ENCODE data around the gene PTPRJ. TPM values are rescaled to one million over a fixed set of nuclear protein-coding genes. Genes with fewer than 3 reads are reported as not detected.

PTPRJ gene
- total and polyA plus RNA-seq, 2 donors (not counting 1 experiment from before 2014, with no cell fraction given): 5.3 to 5.8 TPM

DNA sequence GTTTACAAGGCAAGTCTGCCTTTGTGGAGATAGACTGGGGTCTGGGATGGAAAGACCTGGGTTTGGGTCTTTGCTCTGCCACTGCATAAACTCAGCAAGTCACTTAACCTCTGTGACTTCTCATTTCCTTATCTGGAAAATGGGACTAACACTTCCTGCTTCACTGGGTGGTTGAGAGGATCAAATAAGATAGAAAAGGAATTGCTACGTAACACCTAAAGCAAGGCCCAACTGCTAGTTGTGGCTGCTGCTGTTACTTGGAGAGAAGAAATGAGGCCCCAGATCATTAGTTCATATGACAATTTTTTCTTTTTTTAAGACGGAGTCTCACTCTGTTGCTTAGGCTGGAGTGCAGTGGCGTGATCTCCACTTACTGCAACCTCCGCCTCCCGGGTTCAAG lies 5.9 kb downstream of the PTPRJ start:
- no peaks in the 10 kb centered on the region for H3K9me3 ChIP-seq (ENCODE audit: control insufficient read depth, insufficient read depth, low read depth, low read length)
- no peaks in the 10 kb centered on the region for H3K27me3 ChIP-seq (ENCODE audit: control insufficient read depth, insufficient read depth, low read length)
- H3K4me3 ChIP-seq (replicated peaks in 1 of 4; ENCODE audit: control extremely low read depth in 1 of 4, insufficient read depth in 1 of 4, low read depth in 3 of 4, low read length in 4 of 4): no peak overlapping the region
- H3K4me2 ChIP-seq (ENCODE audit: extremely low read depth, insufficient read depth, low read length): no peak overlapping the region
- no peak overlapping the region for H2AFZ ChIP-seq (ENCODE audit: low read length)
- peaks cover 11% of the 10 kb centered on the region for H3K4me1 ChIP-seq (ENCODE audit: control insufficient read depth, extremely low read depth, insufficient read depth, low read length)
- no peak overlapping the region for H3K27ac ChIP-seq (ENCODE audit: insufficient read depth, low read length)
- no peaks in the 10 kb centered on the region for H4K20me1 ChIP-seq (ENCODE audit: control insufficient read depth, extremely low read depth, insufficient read depth, low read length)
- no peak for DNase-seq (ENCODE audit: low read depth in 2 of 2)
- peaks cover 43% of the 10 kb centered on the region for H3K79me2 ChIP-seq (ENCODE audit: control insufficient read depth, insufficient read depth, low read length)
- H3K9ac ChIP-seq (ENCODE audit: insufficient read depth, low read length): no peak overlapping the region
- TF ChIP-seq, protein P1, sequence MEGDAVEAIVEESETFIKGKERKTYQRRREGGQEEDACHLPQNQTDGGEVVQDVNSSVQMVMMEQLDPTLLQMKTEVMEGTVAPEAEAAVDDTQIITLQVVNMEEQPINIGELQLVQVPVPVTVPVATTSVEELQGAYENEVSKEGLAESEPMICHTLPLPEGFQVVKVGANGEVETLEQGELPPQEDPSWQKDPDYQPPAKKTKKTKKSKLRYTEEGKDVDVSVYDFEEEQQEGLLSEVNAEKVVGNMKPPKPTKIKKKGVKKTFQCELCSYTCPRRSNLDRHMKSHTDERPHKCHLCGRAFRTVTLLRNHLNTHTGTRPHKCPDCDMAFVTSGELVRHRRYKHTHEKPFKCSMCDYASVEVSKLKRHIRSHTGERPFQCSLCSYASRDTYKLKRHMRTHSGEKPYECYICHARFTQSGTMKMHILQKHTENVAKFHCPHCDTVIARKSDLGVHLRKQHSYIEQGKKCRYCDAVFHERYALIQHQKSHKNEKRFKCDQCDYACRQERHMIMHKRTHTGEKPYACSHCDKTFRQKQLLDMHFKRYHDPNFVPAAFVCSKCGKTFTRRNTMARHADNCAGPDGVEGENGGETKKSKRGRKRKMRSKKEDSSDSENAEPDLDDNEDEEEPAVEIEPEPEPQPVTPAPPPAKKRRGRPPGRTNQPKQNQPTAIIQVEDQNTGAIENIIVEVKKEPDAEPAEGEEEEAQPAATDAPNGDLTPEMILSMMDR (conservative IDR thresholded peaks at IDR 0.05 in 1 of 2, IDR thresholded peaks at IDR 0.05 in 1 of 2; ENCODE audit: low read depth in 1 of 2, low read length in 2 of 2): no peak
- no peak for TF ChIP-seq EZH2 (IDR thresholded peaks at IDR 0.05; ENCODE audit: low read length, missing control alignments)
- no peaks in the 10 kb centered on the region for H3K36me3 ChIP-seq (ENCODE audit: control insufficient read depth, insufficient read depth, low read length)

DNA sequence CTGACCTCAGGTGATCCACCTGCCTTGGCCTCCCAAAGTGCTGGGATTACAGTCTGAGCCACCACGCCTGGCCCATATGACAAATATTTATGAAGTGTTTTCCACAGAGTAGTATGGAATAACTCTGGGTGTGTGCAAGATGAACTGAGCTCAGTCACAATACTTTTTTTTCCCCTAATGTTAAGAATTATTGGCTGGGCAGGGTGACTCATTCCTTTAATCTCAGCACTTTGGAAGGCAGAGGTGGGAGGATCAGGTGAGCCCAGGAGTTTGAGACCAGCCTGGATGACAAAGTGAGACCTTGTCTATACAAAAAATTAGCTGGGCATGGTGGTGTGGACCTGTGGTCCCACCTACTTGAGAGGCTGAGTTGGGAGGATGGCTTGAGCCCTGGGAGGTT lies 6.4 kb downstream of the PTPRJ start:
- peaks cover 44% of the 10 kb centered on the region for H3K79me2 ChIP-seq (ENCODE audit: control insufficient read depth, insufficient read depth, low read length)

DNA sequence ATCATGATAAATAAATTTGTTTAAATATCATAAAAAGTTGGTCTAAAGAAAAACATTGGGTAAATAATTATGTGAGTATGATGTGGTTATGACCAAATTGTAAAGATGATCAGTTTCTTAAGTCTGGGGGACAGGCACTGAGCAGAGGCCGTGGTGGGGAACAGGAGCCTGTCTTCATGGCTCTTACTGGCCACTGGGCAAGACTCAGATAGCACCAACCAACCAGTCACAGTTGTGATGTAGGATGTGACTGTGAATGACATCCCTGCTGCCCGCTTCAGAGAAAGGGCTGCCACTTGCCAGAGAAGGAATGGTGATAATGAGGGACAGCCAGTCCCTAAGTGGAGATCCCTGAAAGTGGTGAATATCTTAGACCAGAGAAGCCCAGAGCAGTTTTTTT lies 7.0 kb downstream of the PTPRJ start:
- no peak overlapping the region for H3K4me3 ChIP-seq (replicated peaks in 1 of 4; ENCODE audit: control extremely low read depth in 1 of 4, insufficient read depth in 1 of 4, low read depth in 3 of 4, low read length in 4 of 4)
- H4K20me1 ChIP-seq (ENCODE audit: control insufficient read depth, extremely low read depth, insufficient read depth, low read length): no peaks in the 10 kb centered on the region
- no peaks in the 10 kb centered on the region for H3K9me3 ChIP-seq (ENCODE audit: control insufficient read depth, insufficient read depth, low read depth, low read length)
- no peak overlapping the region for H3K9ac ChIP-seq (ENCODE audit: insufficient read depth, low read length)
- no peaks in the 10 kb centered on the region for H3K36me3 ChIP-seq (ENCODE audit: control insufficient read depth, insufficient read depth, low read length)
- peaks cover 39% of the 10 kb centered on the region for H3K79me2 ChIP-seq (ENCODE audit: control insufficient read depth, insufficient read depth, low read length)
- H2AFZ ChIP-seq (ENCODE audit: low read length): no peak overlapping the region
- no peak overlapping the region for H3K4me2 ChIP-seq (ENCODE audit: extremely low read depth, insufficient read depth, low read length)
- TF ChIP-seq EZH2 (IDR thresholded peaks at IDR 0.05; ENCODE audit: low read length, missing control alignments): no peak
- TF ChIP-seq, protein P1 (conservative IDR thresholded peaks at IDR 0.05 in 1 of 2, IDR thresholded peaks at IDR 0.05 in 1 of 2; ENCODE audit: low read depth in 1 of 2, low read length in 2 of 2): no peak
- no peak for DNase-seq (ENCODE audit: low read depth in 2 of 2)
- H3K27me3 ChIP-seq (ENCODE audit: control insufficient read depth, insufficient read depth, low read length): no peaks in the 10 kb centered on the region
- H3K27ac ChIP-seq (ENCODE audit: insufficient read depth, low read length): no peak overlapping the region
- H3K4me1 ChIP-seq (ENCODE audit: control insufficient read depth, extremely low read depth, insufficient read depth, low read length): peaks cover 7% of the 10 kb centered on the region

More for the DNA sequence above, 6.4 kb downstream of the PTPRJ start:
- H3K9ac ChIP-seq (ENCODE audit: insufficient read depth, low read length): no peak overlapping the region
- no peak overlapping the region for H3K4me2 ChIP-seq (ENCODE audit: extremely low read depth, insufficient read depth, low read length)
- DNase-seq (ENCODE audit: low read depth in 2 of 2): peak in 1 of 2 donors; percentile 54
- H3K27ac ChIP-seq (ENCODE audit: insufficient read depth, low read length): no peak overlapping the region
- no peaks in the 10 kb centered on the region for H3K36me3 ChIP-seq (ENCODE audit: control insufficient read depth, insufficient read depth, low read length)
- H3K4me3 ChIP-seq (replicated peaks in 1 of 4; ENCODE audit: control extremely low read depth in 1 of 4, insufficient read depth in 1 of 4, low read depth in 3 of 4, low read length in 4 of 4): no peak overlapping the region
- no peaks in the 10 kb centered on the region for H4K20me1 ChIP-seq (ENCODE audit: control insufficient read depth, extremely low read depth, insufficient read depth, low read length)
- no peaks in the 10 kb centered on the region for H3K9me3 ChIP-seq (ENCODE audit: control insufficient read depth, insufficient read depth, low read depth, low read length)
- H3K27me3 ChIP-seq (ENCODE audit: control insufficient read depth, insufficient read depth, low read length): no peaks in the 10 kb centered on the region
- H2AFZ ChIP-seq (ENCODE audit: low read length): no peak overlapping the region
- H3K4me1 ChIP-seq (ENCODE audit: control insufficient read depth, extremely low read depth, insufficient read depth, low read length): peaks cover 10% of the 10 kb centered on the region
- TF ChIP-seq EZH2 (IDR thresholded peaks at IDR 0.05; ENCODE audit: low read length, missing control alignments): no peak
- TF ChIP-seq, protein P1 (conservative IDR thresholded peaks at IDR 0.05 in 1 of 2, IDR thresholded peaks at IDR 0.05 in 1 of 2; ENCODE audit: low read depth in 1 of 2, low read length in 2 of 2): no peak
